ENCODE data around the gene NKD2.

NKD2 gene

DNA sequence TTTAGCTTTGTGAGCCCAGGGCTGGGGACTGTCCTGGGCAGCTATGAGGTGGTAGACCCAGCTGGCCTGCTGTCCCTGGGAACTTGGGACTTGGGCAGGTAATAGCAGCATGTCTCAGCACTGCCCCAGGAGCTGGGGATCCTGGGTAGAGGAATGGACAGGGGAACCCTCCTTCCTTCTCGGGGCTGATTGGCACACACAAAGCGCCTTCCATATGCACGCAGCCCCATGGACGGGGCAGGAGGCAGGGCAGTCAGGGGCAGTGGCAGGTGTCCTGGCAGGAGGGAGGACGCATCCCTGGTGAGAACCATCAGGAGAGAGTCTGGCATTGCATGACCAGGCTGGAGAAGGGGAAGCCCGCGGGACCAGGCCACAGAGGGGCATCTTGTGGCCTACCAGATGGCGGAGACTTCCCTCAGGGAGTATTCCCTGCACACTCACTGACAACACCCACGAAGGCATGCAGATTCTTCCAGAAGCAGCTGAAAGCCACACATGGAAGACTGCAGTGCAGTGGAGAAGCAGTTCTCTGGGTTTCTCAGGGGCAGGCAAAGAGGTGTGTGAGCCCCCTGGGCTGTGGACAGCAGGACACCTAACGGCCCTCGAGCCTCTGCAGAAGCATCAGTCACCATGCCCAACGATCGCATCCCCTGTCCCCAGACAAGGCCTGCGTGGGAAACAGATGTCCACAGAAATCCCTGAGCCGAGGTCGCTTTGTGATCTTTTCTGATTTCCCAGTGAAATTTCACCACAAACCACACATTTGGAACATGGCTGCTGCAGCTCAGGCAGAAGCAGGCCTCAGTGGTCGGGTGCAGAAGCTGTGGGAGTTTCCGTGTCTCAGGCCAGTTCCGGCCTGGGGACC lies 7.0 kb upstream of the NKD2 start:
- no peak for ATAC-seq
- no peak overlapping the region for H3K4me3 Mint-ChIP-seq
- no peaks in the 10 kb centered on the region for H3K36me3 Mint-ChIP-seq (ENCODE audit: low read depth)
- H3K9me3 Mint-ChIP-seq = no peaks in the 10 kb centered on the region
- no peak overlapping the region for H3K27ac Mint-ChIP-seq
- H3K4me1 Mint-ChIP-seq = peaks cover 30% of the 10 kb centered on the region
- peaks cover 30% of the 10 kb centered on the region for H3K27me3 Mint-ChIP-seq
- no peak for DNase-seq

DNA sequence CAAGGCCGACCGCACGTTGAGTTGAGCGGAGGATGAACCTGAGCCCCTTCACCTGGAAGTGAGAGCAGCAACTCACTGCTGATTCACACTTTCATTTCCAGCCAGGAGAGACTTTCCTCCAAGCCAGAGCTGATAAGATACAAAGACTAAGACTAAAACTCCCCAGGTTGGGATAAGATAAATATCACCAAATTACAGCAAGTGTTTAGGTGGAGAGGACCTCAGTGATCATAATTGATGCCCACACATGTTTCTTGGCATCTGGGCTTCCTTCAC lies 6.4 kb upstream of the NKD2 start:
- H3K27me3 Mint-ChIP-seq = peaks cover 35% of the 10 kb centered on the region
- no peaks in the 10 kb centered on the region for H3K9me3 Mint-ChIP-seq
- H3K4me3 Mint-ChIP-seq = no peak overlapping the region
- DNase-seq (no peak), ATAC-seq (no peak)
- no peak overlapping the region for H3K27ac Mint-ChIP-seq
- no peaks in the 10 kb centered on the region for H3K36me3 Mint-ChIP-seq (ENCODE audit: low read depth)
- peaks cover 27% of the 10 kb centered on the region for H3K4me1 Mint-ChIP-seq

DNA sequence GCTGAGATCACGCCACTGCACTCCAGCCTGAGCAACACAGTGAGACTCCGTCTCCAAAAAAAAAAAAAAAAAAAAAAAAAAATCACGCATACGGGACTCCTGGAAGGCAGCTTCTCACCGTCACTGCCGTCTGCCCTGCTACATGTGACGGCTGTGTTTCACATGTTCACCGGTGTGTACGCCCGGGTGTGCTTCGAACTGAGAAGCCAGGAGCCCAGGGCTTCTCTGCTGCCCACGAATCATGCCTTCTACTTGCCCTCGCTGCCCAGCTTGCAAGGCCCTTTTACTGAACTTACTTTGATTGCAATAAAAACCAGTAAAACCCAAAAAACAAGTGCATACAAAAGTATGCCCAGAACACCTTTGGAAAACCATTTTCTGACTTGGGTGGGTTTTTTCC lies 5.8 kb upstream of the NKD2 start:
- H3K36me3 Mint-ChIP-seq (ENCODE audit: low read depth) = no peaks in the 10 kb centered on the region
- DNase-seq (no peak), ATAC-seq (no peak)
- H3K27me3 Mint-ChIP-seq = peaks cover 41% of the 10 kb centered on the region
- H3K9me3 Mint-ChIP-seq = no peaks in the 10 kb centered on the region
- H3K27ac Mint-ChIP-seq = no peak overlapping the region
- peaks cover 25% of the 10 kb centered on the region for H3K4me1 Mint-ChIP-seq
- H3K4me3 Mint-ChIP-seq = no peak overlapping the region

DNA sequence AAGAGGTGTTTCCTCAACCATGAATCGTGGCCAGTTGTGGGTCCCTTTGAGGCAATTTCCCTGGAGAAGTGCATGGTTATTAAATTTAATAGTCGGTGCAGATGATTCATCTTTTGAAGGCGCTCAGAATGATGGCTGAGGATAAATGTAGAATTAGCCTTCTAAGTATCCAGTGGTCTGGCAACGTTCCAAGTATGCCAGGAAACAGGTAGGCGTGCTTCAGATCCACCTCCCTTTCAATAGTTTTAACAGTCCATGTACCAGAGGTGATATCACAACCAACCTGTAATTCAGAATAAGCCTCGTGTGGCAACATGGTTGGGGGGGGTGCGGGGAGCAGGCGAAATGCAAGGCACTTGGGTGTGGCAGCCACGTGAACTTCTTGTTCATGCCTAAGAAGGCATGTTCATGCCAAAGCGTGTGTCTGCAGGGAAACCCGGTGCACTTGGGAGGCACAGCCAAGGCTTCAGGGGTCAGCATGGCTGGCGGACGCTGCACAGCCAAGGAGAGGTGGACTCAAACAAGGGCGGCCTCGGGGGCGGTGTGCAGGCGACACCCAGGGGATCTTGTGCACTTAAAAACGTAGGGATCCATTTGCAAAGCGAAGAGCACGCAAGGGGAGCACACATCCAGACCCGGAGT lies 5.2 kb upstream of the NKD2 start:
- H3K36me3 Mint-ChIP-seq (ENCODE audit: low read depth) = no peaks in the 10 kb centered on the region
- peaks cover 27% of the 10 kb centered on the region for H3K4me1 Mint-ChIP-seq
- ATAC-seq (no peak), DNase-seq (no peak)
- H3K4me3 Mint-ChIP-seq = no peak overlapping the region
- no peak overlapping the region for H3K27ac Mint-ChIP-seq
- no peaks in the 10 kb centered on the region for H3K9me3 Mint-ChIP-seq
- H3K27me3 Mint-ChIP-seq = peaks cover 44% of the 10 kb centered on the region

DNA sequence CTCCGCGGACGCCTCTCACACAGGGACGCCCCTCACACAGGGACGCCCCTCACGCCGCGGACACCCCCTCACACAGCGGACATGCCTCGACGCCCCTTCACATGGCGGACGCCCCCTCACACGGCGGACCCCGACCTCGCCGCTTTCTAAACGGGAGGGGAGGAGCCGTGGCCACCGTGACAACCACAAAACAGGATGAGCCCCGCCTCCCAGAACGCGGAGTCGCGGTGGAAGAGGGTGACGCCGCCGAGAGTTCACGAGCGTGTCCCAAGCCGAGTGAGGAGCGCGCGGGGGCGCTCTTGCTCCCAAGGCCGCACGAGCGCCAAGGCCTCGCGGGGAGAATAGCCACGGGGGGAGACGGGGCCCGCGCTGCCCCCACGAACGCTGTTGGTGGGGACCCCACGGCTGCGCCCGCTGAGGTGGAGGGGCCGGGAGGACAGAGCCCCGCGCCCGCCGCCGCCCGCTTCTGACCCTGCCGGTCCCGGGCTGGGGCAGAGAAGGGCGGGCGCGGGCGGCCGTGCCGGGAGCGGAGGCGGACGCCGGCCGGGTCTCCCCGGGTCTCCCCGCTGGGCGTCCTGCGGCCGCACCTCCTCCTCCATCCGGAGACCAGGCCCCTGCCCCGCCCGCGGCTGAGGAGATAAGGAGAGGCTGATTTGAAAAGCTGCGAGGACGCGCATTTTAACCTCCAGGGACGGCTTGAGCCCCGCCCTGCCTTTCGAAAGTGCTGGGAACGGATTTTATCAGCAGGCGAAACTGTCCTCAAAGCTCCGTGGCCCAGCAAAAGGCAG lies 3.9 kb upstream of the NKD2 start:
- Mint-ChIP-seq H3K36me3 (ENCODE audit: low read depth) (no peaks in the 10 kb centered on the region), H3K4me3 (peak overlapping the region; percentile 38), H3K4me1 (peaks cover 27% of the 10 kb centered on the region), H3K9me3 (no peaks in the 10 kb centered on the region), H3K27ac (no peak overlapping the region), H3K27me3 (peaks cover 45% of the 10 kb centered on the region)
- peak; percentile 48 for DNase-seq
- ATAC-seq = peak; percentile 11

DNA sequence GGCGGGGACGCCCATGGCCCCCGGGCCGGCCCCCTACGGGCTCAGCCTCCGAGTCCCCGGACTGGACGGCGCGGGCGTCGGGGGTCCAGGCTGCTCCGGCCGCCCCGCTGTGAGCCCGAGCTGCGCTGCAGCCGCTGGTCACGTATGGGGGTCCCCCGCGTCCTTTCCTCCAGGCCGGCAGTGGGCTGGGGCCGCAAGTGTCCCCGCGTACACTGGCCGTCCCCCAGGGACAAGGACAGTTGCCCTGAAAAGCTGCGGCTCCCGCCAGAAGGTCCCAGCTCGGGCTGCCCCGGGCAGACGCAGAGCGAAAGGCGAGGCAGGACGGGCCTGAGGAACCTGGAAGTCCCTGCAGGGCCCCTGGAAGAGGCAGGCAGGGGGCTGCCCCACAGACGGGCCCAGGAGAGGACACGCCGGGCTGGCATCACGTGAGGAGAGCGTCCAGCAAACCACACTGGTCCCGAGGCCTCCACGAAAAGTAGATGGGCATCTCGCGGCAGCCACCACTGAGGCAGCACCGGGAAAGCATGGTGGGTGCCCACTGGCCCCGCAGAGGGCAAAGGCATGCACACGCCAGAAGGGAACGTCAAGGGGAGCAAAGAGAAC lies 3.3 kb upstream of the NKD2 start:
- H3K9me3 Mint-ChIP-seq = no peaks in the 10 kb centered on the region
- peaks cover 27% of the 10 kb centered on the region for H3K4me1 Mint-ChIP-seq
- no peak overlapping the region for H3K4me3 Mint-ChIP-seq
- no peaks in the 10 kb centered on the region for H3K36me3 Mint-ChIP-seq (ENCODE audit: low read depth)
- DNase-seq (no peak), ATAC-seq (no peak)
- no peak overlapping the region for H3K27ac Mint-ChIP-seq
- H3K27me3 Mint-ChIP-seq = peaks cover 52% of the 10 kb centered on the region

- peaks cover 58% of the 10 kb centered on the region for H3K27me3 Mint-ChIP-seq
- no peaks in the 10 kb centered on the region for H3K9me3 Mint-ChIP-seq
- ATAC-seq (no peak), DNase-seq (no peak)
- no peaks in the 10 kb centered on the region for H3K36me3 Mint-ChIP-seq (ENCODE audit: low read depth)
- peaks cover 30% of the 10 kb centered on the region for H3K4me1 Mint-ChIP-seq
- peak overlapping the region; percentile 39 for H3K4me3 Mint-ChIP-seq
- no peak overlapping the region for H3K27ac Mint-ChIP-seq
Observed at GRCh38 chr5:1005904-1006655, 2.5 kb upstream of the NKD2 start.

DNA sequence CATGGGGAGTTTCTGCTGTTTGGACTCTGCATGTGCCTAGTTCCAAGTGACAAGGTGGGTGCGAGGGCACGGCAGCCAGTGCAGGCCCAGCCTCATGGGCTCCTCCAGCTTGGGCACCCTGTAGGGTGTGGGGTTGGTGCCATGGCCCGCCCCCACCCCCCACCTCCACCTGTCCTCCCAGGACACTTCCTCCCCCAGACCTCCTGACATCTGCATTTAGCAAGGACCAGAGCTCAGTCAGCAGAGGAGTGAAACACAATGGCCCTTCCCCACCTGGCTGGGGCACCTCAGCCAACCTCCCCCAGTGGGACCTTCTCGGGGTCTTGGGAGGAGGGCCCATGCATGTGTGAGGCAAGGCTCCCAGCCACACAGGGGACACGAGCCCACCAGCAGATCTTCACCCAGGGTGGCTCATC lies 1.9 kb upstream of the NKD2 start:
- no peaks in the 10 kb centered on the region for H3K9me3 Mint-ChIP-seq
- DNase-seq (no peak), ATAC-seq (no peak)
- no peaks in the 10 kb centered on the region for H3K36me3 Mint-ChIP-seq (ENCODE audit: low read depth)
- H3K27me3 Mint-ChIP-seq = peaks cover 64% of the 10 kb centered on the region
- H3K4me3 Mint-ChIP-seq = no peak overlapping the region
- no peak overlapping the region for H3K27ac Mint-ChIP-seq
- peaks cover 32% of the 10 kb centered on the region for H3K4me1 Mint-ChIP-seq

- H3K9me3 Mint-ChIP-seq = no peaks in the 10 kb centered on the region
- no peak overlapping the region for H3K4me3 Mint-ChIP-seq
- peaks cover 62% of the 10 kb centered on the region for H3K27me3 Mint-ChIP-seq
- H3K4me1 Mint-ChIP-seq = peaks cover 29% of the 10 kb centered on the region
- no peaks in the 10 kb centered on the region for H3K36me3 Mint-ChIP-seq (ENCODE audit: low read depth)
- no peak overlapping the region for H3K27ac Mint-ChIP-seq
- DNase-seq (no peak), ATAC-seq (no peak)
Observed at GRCh38 chr5:1007221-1007680, 1.4 kb upstream of the NKD2 start.

GRCh38 chr5:1007681-1008450 lies 736 bp upstream of the NKD2 start:
- DNase-seq = no peak

GRCh38 chr5:1009359-1010180 lies 968 bp downstream of the NKD2 start:
- H3K4me3 Mint-ChIP-seq = no peak overlapping the region
- H3K27me3 Mint-ChIP-seq = peaks cover 45% of the 10 kb centered on the region
- no peaks in the 10 kb centered on the region for H3K9me3 Mint-ChIP-seq
- ATAC-seq = no peak
- DNase-seq = no peak
- H3K4me1 Mint-ChIP-seq = peaks cover 10% of the 10 kb centered on the region
- H3K27ac Mint-ChIP-seq = no peak overlapping the region
- no peaks in the 10 kb centered on the region for H3K36me3 Mint-ChIP-seq (ENCODE audit: low read depth)

More at GRCh38 chr5:1007681-1008450, 736 bp upstream of the NKD2 start:
- H3K27me3 Mint-ChIP-seq = peaks cover 61% of the 10 kb centered on the region
- peak overlapping the region; percentile 6 for H3K4me3 Mint-ChIP-seq
- no peaks in the 10 kb centered on the region for H3K9me3 Mint-ChIP-seq
- peaks cover 26% of the 10 kb centered on the region for H3K4me1 Mint-ChIP-seq
- H3K36me3 Mint-ChIP-seq (ENCODE audit: low read depth) = no peaks in the 10 kb centered on the region
- H3K27ac Mint-ChIP-seq = peak overlapping the region; percentile 54
- no peak for ATAC-seq

DNA sequence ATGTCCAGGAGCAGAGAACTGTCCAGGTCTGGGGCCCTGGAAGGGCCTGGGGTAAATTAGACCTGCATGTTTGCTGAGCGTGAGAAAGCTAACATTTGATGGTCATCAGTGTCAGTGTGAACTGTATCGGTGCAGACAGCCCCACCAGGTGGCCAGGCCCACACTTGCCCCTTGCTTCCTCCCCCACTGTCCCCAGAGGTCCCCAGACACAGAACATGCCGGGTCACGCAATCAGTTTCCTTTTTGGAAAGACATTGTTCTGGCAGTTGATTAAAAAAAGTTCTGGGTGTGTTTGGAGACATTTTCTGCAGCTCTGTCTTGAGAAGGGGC lies 1.5 kb downstream of the NKD2 start:
- ATAC-seq (no peak), DNase-seq (no peak)
- H3K27me3 Mint-ChIP-seq = peaks cover 44% of the 10 kb centered on the region
- peaks cover 10% of the 10 kb centered on the region for H3K4me1 Mint-ChIP-seq
- H3K27ac Mint-ChIP-seq = no peak overlapping the region
- no peaks in the 10 kb centered on the region for H3K36me3 Mint-ChIP-seq (ENCODE audit: low read depth)
- H3K9me3 Mint-ChIP-seq = no peaks in the 10 kb centered on the region
- H3K4me3 Mint-ChIP-seq = no peak overlapping the region

DNA sequence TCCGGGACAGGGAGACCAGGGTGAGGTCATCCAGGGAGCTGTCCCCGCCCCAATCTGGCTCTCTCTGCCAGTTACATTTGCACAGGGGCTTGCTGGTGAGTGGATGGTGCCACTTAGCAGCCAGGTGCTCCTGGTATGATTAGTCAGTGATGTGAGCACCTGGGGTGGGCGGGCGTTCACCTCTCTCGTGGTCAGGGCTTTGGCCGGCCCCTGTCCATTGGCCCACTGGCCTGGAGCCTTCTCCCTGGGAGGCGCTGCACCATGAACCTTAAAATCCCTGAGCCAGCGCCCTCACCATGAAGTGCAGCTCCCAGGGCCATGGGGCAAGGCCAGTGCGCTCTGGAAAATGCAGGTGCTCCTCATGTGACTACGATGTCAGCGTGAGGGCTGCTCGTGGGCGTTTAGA lies 2.0 kb downstream of the NKD2 start:
- DNase-seq (no peak), ATAC-seq (no peak)
- no peaks in the 10 kb centered on the region for H3K36me3 Mint-ChIP-seq (ENCODE audit: low read depth)
- peaks cover 43% of the 10 kb centered on the region for H3K27me3 Mint-ChIP-seq
- no peak overlapping the region for H3K4me3 Mint-ChIP-seq
- peaks cover 10% of the 10 kb centered on the region for H3K4me1 Mint-ChIP-seq
- H3K9me3 Mint-ChIP-seq = no peaks in the 10 kb centered on the region
- H3K27ac Mint-ChIP-seq = no peak overlapping the region
